ENCODE data around the gene FBXO5. TPM values are rescaled to one million over a fixed set of nuclear protein-coding genes. Genes with fewer than 3 reads are reported as not detected.

The FBXO5 gene
- total RNA-seq, 6 experiments from 2014 or later: 0.97 to 3.0 (median 2.5) TPM

DNA sequence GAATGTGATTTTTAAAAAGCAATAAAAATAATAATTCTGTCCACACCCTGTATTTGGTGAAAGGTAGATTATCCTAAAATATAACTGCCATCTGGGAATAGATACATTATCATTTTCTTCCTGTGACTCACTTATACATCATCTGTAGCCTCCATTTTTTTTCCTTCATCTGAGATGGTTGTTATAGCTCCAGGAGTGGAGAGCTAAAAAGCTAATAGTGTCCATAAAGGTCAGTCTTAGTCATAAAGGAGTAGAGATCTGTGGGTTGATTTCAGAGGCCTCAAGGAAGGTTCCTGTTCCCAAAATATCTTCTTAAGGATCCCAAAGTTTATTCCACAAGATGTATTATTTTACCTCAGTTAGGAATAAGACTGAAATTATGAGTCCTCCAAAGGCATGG, 41.1 kb downstream of the FBXO5 start:
- ATAC-seq: no peak
- H3K27ac ChIP-seq: no peak overlapping the region
- no peak overlapping the region for H3K4me3 ChIP-seq
- TF ChIP-seq POLR2A (IDR thresholded peaks at IDR 0.05): no peak
- TF ChIP-seq, protein P1, sequence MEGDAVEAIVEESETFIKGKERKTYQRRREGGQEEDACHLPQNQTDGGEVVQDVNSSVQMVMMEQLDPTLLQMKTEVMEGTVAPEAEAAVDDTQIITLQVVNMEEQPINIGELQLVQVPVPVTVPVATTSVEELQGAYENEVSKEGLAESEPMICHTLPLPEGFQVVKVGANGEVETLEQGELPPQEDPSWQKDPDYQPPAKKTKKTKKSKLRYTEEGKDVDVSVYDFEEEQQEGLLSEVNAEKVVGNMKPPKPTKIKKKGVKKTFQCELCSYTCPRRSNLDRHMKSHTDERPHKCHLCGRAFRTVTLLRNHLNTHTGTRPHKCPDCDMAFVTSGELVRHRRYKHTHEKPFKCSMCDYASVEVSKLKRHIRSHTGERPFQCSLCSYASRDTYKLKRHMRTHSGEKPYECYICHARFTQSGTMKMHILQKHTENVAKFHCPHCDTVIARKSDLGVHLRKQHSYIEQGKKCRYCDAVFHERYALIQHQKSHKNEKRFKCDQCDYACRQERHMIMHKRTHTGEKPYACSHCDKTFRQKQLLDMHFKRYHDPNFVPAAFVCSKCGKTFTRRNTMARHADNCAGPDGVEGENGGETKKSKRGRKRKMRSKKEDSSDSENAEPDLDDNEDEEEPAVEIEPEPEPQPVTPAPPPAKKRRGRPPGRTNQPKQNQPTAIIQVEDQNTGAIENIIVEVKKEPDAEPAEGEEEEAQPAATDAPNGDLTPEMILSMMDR (IDR thresholded peaks at IDR 0.05): no peak
- no peaks in the 10 kb centered on the region for H3K4me1 ChIP-seq
- no peaks in the 10 kb centered on the region for H3K36me3 ChIP-seq
- H3K9me3 ChIP-seq: no peaks in the 10 kb centered on the region
- intact Hi-C loops (cut with DNase I): no loop called here
- no peaks in the 10 kb centered on the region for H3K27me3 ChIP-seq
- DNase-seq: no peak

DNA sequence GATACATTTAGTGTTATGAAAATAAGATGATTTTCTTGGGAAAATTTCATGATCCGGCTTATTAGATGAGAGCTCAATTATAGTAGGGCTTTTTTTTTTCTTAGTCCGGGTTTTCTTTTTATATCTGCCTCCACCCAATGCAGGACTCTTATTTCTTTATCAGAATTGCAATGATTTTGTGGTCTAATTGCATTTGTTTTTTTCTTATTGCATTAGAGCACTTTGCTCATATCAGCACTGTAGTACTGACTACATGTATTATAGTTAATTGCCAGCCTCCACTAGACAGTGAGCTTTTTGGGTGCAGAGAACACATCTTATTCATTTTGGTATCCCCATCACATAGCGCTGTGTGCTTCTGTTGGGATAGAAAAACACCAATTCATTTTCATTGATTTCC, 50.0 kb downstream of the FBXO5 start:
- Histone ChIP-seq H3K4me1 (no peaks in the 10 kb centered on the region), H3K36me3 (no peaks in the 10 kb centered on the region), H3K27me3 (no peaks in the 10 kb centered on the region), H3K9me3 (no peaks in the 10 kb centered on the region), H3K27ac (no peak overlapping the region), H3K4me3 (no peak overlapping the region)
- DNase-seq: no peak
- intact Hi-C loops (cut with DNase I): no loop called here
- no peak for ATAC-seq
- TF ChIP-seq POLR2A (IDR thresholded peaks at IDR 0.05): no peak
- TF ChIP-seq, protein P1 (IDR thresholded peaks at IDR 0.05): no peak
- WGBS (ENCODE audit: insufficient coverage, low coverage, low lambda C conversion rate, missing lambda C conversion rate): 55% methylated on average over 3 of the region's 3 CpGs

DNA sequence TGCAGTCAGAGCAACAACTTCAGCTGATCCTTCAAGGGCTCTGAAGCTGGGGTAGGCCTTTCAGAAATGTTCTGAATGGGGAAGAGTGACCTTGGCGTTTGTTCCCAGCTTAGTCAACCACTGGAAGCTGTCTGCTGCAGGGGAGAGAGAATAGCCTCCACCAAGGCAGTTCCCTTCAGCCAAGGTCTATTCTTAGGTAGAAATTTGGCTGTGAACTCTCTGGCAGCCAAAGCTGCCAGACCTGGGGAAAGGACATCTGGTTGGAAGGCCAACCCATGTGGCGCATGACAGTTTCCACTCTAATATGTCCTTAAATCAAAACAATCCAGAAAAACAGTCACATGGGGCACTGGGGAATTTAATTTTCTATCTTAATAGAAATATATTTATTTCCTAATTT, 60.1 kb downstream of the FBXO5 start:
- Histone ChIP-seq H3K36me3 (no peaks in the 10 kb centered on the region), H3K27me3 (no peaks in the 10 kb centered on the region), H3K4me3 (no peak overlapping the region), H3K27ac (no peak overlapping the region), H3K4me1 (no peaks in the 10 kb centered on the region), H3K9me3 (no peaks in the 10 kb centered on the region)
- 65% methylated on average over 2 of the region's 2 CpGs for WGBS (ENCODE audit: insufficient coverage, low coverage, low lambda C conversion rate, missing lambda C conversion rate)
- ATAC-seq (no peak), DNase-seq (no peak)
- TF ChIP-seq POLR2A (IDR thresholded peaks at IDR 0.05): no peak
- TF ChIP-seq, protein P1 (IDR thresholded peaks at IDR 0.05): no peak
- intact Hi-C loops (cut with DNase I): no loop called here

Small RNA genes within 50 kb of the gene (small RNA-seq; reads per million reads assigned to genes)
- gene AL080276.1: 0 reads per million in 2 experiments

Other genes starting within 250 kb of the FBXO5 start
- gene VIP, start 232.2 kb downstream of the FBXO5 start, total RNA-seq: under 1 TPM in 4 of 6 experiments, not detected in 2; 0.13 to 0.31 (median 0.23) TPM
- gene MTRF1L, start 19.7 kb upstream of the FBXO5 start, total RNA-seq: 10 to 100 TPM in 3 of 6 experiments, 1 to 10 TPM in 3; 6.1 to 16.8 (median 9.7) TPM
- not detected for gene RGS17, start 148.2 kb upstream of the FBXO5 start, total RNA-seq

Data from right lobe of liver (tissue), 6 donors.